ENCODE measurements around the gene GNLY.

DNA sequence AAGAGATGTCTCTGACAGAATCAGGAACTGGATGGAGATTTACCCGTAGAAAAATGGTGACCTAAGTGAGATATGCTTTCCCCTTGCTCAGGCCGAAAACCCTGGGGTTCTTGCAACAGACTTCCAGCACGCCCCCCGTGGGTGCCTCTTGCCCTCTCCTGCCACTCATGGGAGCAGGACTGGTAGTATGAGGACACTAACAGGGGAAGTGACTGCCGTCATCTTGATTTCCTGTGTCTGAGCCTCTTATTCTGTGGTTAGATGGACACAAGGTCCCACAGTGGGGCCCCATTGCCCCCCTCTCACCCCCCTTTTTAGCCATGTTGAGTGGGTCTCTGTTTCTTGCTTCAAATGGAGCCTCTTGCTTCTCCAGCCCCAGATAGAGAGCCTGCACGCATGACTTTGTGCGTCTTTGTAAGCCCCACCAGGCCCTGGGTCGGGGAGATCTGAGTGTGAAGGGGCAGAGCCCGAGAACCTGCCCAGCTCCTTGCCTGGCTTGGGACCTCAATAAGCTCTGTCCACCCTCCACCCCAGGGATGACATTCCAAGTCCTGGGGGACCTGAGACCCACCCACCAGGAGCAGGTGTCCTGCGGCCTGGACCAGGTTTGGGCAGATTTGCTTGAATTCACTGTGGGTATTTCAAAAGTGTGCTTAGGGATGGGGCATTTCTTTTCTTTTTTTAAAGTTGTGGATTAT lies 12.6 kb downstream of the GNLY start:
- no peak for TF ChIP-seq POLR2AphosphoS5 (IDR thresholded peaks at IDR 0.05; ENCODE audit: low read depth, low read length)
- no peak for TF ChIP-seq TAF1 (IDR thresholded peaks at IDR 0.05; ENCODE audit: borderline replicate concordance, insufficient read depth, low read length)
- TF ChIP-seq REST (IDR thresholded peaks at IDR 0.05; ENCODE audit: insufficient read depth in 1 of 2, low read depth in 2 of 2, low read length in 2 of 2) = no peak
- TF ChIP-seq SIN3A (IDR thresholded peaks at IDR 0.05; ENCODE audit: borderline replicate concordance, insufficient read depth, low read length) = no peak
